ENCODE results near the gene OSBPL10.

- TF ChIP-seq EZH2 (IDR thresholded peaks at IDR 0.05; ENCODE audit: insufficient read depth, poor library complexity, severe bottlenecking) (no peak), EZH2phosphoT487 (IDR thresholded peaks at IDR 0.05; ENCODE audit: insufficient read depth, low read depth) (no peak)
These were observed 312.8 kb downstream of the OSBPL10 start for GRCh38 chr3:31668242-31668641.

Data from GM23248 (cell line).